ENCODE data around the gene TTLL8. TPM values are rescaled to one million over a fixed set of nuclear protein-coding genes. Genes with fewer than 3 reads are reported as not detected.

The TTLL8 gene
- total RNA-seq, 1 experiment from 2014 or later: not detected

- DNase-seq (ENCODE audit: low read depth): no peak
Observed at GRCh38 chr22:50062509-50063135, 4.5 kb upstream of the TTLL8 start.

GRCh38 chr22:50061824-50062355, 3.8 kb upstream of the TTLL8 start:
- no peak for DNase-seq (ENCODE audit: low read depth)

GRCh38 chr22:50061141-50061823, 3.2 kb upstream of the TTLL8 start:
- DNase-seq (ENCODE audit: low read depth): no peak

- DNase-seq (ENCODE audit: low read depth): no peak
Observed at GRCh38 chr22:50060441-50061140, 2.5 kb upstream of the TTLL8 start.

DNA sequence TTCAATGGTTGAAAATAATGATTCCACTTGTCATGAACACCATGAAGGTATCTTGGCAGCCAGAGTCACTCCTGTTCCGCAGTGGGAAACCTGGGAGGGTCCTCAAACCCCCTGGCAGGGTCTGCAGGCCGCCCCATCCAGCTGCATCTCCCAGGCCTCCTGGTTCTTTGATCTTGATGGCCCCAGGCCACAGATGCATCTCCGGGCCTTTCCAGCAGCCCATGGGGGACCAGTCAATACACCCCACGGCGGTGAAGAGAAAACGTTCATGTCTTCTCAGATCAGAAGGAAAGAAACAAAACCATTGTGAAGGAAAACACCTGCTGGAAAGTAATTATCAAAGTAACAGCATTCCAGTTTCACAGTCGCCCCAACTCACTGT, 1.8 kb upstream of the TTLL8 start:
- DNase-seq (ENCODE audit: low read depth): no peak

- DNase-seq (ENCODE audit: low read depth): peak; percentile 42
Observed at GRCh38 chr22:50058906-50059880, 1.1 kb upstream of the TTLL8 start.

- DNase-seq (ENCODE audit: low read depth): no peak
Observed at GRCh38 chr22:50057278-50058060, 629 bp downstream of the TTLL8 start.

GRCh38 chr22:50056214-50056972, 1.7 kb downstream of the TTLL8 start:
- DNase-seq (ENCODE audit: low read depth): no peak

DNA sequence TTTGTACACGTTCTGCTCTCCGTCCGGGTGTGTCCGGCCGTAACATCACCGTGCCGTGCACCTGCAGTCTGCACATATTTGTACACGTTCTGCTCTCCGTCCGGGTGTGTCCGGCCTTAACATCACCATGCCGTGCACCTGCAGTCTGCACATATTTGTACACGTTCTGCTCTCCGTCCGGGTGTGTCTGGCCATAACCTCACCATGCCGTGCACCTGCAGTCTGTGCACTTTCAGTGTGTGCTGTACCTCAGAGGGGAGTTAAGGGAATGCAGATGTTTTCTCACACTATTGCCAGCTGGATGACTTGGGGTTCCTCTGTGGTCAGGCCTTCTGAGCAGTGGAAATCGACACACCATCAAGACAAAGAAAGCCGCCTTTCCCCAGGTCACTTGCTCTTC, 4.2 kb downstream of the TTLL8 start:
- DNase-seq (ENCODE audit: low read depth): no peak

DNA sequence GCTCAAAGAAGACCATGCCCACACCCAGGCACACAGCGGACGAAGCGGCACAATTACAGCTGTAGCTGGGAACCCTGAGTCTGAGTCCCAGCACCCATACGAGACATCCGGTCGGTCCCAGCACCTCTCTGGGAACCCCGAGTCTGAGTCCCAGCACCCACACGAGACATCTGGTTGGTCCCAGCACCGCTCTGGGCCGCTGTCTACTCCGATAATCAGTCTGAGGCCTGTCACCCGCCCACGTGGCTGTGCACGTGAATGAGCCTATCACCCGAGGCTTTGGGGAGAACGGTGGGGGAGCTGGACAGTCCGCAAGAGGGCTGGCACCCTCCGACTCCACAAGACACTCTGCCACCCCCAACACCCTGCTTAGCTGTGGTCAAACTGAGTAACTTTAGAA, 6.2 kb downstream of the TTLL8 start:
- no peak for DNase-seq (ENCODE audit: low read depth)

DNA sequence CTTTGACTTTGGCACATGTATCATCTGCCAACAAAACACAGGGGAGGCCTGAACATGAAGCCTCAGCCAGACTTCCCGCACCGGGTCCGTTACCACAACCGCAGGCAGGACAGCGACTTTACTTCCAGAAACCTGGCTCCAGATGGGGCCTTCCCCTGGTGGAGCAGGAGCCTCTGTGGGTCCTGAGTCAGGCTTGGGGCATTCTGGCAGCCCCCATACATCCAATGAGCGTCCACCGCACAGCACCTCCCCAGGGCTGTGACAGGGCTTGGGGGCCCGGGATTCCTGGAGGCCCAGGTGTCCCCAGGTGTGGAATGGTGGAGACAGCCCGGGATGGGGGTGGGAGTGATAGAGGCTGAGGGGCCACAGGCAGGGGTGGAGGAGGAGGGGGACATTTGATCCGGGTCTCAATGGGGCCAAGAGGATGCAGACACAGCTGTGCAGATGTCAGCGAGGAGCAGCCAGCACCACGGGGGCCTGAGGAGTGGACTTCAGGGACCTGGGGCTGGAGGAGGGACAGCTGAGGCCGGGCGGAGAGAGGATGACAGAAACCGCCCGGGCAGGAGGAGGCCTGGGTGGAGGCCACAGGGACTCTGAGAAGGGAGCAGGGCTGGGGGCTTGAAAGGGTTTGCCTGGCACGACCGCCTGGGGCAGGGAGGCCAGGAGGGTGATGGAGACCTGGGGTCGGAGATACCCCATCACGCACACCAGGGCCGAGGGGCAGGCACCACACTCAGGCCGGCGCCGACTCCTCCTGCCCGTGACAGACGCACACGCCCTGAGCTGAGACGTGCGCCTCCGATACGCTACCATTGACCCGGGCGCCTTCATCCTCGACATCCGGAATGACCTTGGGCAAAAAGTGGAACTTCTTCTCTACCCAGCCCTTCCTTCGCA, 8.6 kb downstream of the TTLL8 start:
- no peak for DNase-seq (ENCODE audit: low read depth)

DNA sequence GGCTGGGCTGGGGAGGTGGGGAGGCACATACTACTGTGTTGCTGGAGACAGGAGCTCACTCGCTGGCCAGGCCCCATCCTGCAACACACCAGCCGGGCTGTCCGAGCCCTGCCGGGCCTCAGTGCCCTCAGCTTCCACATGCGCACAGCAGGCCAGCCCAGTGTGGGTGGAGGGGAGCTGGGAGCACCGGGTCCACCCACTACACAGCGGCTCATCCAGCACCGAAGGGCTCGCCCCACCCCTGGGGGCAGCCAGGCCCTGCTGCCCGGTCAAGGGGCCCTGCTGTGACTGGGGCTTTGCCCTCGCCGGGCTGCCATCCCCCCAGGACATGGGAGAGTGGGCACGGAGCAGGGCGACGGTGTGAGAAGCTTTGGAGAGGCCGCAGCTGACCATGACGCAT, 9.3 kb downstream of the TTLL8 start:
- no peak for DNase-seq (ENCODE audit: low read depth)

GRCh38 chr22:50048061-50048765, 9.9 kb downstream of the TTLL8 start:
- DNase-seq (ENCODE audit: low read depth): no peak

- no peak for DNase-seq (ENCODE audit: low read depth)
Observed at GRCh38 chr22:50047346-50047745, 10.8 kb downstream of the TTLL8 start.

- no peak for DNase-seq (ENCODE audit: low read depth)
Observed at GRCh38 chr22:50046481-50047245, 11.4 kb downstream of the TTLL8 start.

- DNase-seq (ENCODE audit: low read depth): no peak
Observed at GRCh38 chr22:50046019-50046415, 12.1 kb downstream of the TTLL8 start.

DNA sequence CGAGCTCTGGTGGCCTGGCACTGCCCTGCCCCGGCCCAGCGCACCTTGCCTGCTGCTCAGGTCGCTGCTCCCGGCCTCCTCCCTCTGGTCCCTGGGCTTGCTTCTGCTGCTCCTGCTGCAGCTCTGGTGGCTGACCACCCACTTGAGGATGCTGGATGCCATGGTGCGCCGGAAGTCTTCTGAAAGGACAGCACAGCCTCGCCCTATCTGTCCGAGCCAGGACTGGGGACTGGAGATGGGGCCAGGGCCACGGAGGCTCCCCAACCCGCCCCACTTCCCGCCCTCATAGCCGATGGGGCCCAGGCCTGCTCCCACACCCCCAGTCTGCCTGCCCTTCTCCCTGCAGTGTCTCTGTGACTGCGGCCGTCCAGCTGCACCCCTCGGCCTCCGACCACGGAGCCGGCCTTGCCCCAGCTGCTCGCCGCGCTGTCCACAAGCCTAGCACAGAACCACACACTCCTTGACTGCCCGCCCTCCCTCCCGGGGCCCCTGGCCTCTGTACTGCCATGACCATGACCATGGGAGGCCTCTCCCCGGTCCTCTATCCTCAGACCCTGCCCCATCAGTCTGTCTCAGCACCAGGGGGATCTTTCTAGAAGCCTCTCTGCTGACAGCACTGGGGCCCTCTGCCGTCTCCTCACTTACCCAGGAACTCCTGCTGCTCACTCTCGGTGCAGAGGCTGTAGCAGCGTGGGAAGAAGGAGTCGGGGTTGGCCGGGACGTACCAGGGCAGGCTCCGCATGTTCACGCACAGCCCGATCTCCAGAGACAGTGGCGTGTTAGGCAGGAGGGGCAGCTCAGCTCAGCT, 12.7 kb downstream of the TTLL8 start:
- DNase-seq (ENCODE audit: low read depth): no peak
